GM23248 (cell line): ENCODE results near the gene HAND2. TPM values are rescaled to one million over a fixed set of nuclear protein-coding genes. Genes with fewer than 3 reads are reported as not detected.
A peak's percentile ranks its signal among the peaks of the same experiment; 100 is the strongest.

Experiments
- DNase-seq: peaks from one replicate; pipeline ENCODE4 v3.0.0-alpha.2; 2015
- H2AFZ ChIP-seq: fragments of 200-600 bp; sonication (generic); 2 replicates; pipeline ENCODE4 v1.6.1; 2016; ENCODE audit warnings: antibody characterized with exemption
- H3F3A ChIP-seq: fragments of 200-600 bp; sonication (generic); 2 replicates; pipeline ENCODE4 v1.6.1; 2016; ENCODE audit warnings: mild to moderate bottlenecking, antibody characterized with exemption, mixed run types; ENCODE audit not compliant: insufficient read depth
- H3K27ac ChIP-seq: fragments of 200-600 bp; sonication (generic); 2 replicates; pipeline ENCODE4 v1.5.1; 2016; ENCODE audit warnings: mild to moderate bottlenecking
- H3K27me3 ChIP-seq: fragments of 200-600 bp; sonication (generic); replicated peaks from 2 replicates; pipeline ENCODE4 v1.6.1; 2016; ENCODE audit warnings: mild to moderate bottlenecking; ENCODE audit not compliant: insufficient read depth
- H3K36me3 ChIP-seq: fragments of 200-600 bp; sonication (generic); 2 replicates; pipeline ENCODE4 v1.6.1; 2016; ENCODE audit warnings: low read depth, mild to moderate bottlenecking
- H3K4me1 ChIP-seq: fragments of 200-600 bp; sonication (generic); 2 replicates; pipeline ENCODE4 v1.6.1; 2016; ENCODE audit warnings: mild to moderate bottlenecking; ENCODE audit not compliant: insufficient read depth
- H3K4me2 ChIP-seq: fragments of 200-600 bp; sonication (generic); one replicate; pipeline ENCODE4 v1.6.1; 2016; ENCODE audit warnings: mild to moderate bottlenecking; ENCODE audit not compliant: unreplicated experiment
- H3K4me3 ChIP-seq: fragments of 200-600 bp; sonication (generic); 2 replicates; pipeline ENCODE4 v1.5.1; 2016; ENCODE audit warnings: mild to moderate bottlenecking
- H3K79me2 ChIP-seq: fragments of 200-600 bp; sonication (generic); 2 replicates; pipeline ENCODE4 v1.6.1; 2016; ENCODE audit warnings: mild to moderate bottlenecking; ENCODE audit not compliant: insufficient read depth
- H3K9ac ChIP-seq: fragments of 200-600 bp; sonication (generic); 2 replicates; pipeline ENCODE4 v1.6.1; 2016; ENCODE audit warnings: mild to moderate bottlenecking
- H3K9me2 ChIP-seq: fragments of 200-600 bp; sonication (generic); 2 replicates; pipeline ENCODE4 v1.6.1; 2016; ENCODE audit warnings: mixed run types, mild to moderate bottlenecking, moderate library complexity; ENCODE audit not compliant: insufficient read depth
- H3K9me3 ChIP-seq: fragments of 200-600 bp; sonication (generic); one replicate; pipeline ENCODE4 v1.6.1; 2017; ENCODE audit warnings: low read depth
- H4K20me1 ChIP-seq: fragments of 200-600 bp; sonication (generic); 2 replicates; pipeline ENCODE4 v1.6.0; 2016; ENCODE audit not compliant: insufficient read depth
- EZH2 ChIP-seq: fragments of 200-600 bp; sonication (generic); IDR thresholded peaks from 2 replicates; pipeline ENCODE4 v1.6.1; 2018; ENCODE audit warnings: antibody characterized with exemption, mild to moderate bottlenecking; ENCODE audit not compliant: insufficient read depth, poor library complexity, severe bottlenecking
- EZH2phosphoT487 ChIP-seq: fragments of 200-600 bp; sonication (generic); IDR thresholded peaks from 2 replicates; pipeline ENCODE4 v1.6.1; 2018; ENCODE audit warnings: antibody characterized with exemption, moderate library complexity, mild to moderate bottlenecking, low read depth; ENCODE audit not compliant: insufficient read depth
- WGBS, 2 experiments: methylation state at CpG; one replicate each; pipeline ENCODE4 v1.1.6; 2015 to 2017; ENCODE audit warnings: low lambda C conversion rate in 2 of 2, low coverage in 1 of 2; ENCODE audit errors: missing lambda C conversion rate in 2 of 2; 5-methylcytosine and 5-hydroxymethylcytosine counted together
- in situ Hi-C: fragments of 300-500 bp; cut with MboI; formaldehyde crosslinking; loops from 2 replicates; pipeline ENCODE4 v1.15.0; 2020
- polyA plus RNA-seq: library from polyadenylated mRNA; unstranded; fragments of >200 nt; fragmentation: Nextera tagmentation; extraction: Ambion mirVana; gene quantifications from 2 replicates; pipeline ENCODE4 v1.2.1, GENCODE V29; 2016
- total RNA-seq: library from RNA; depleted of rRNA; stranded (reverse); fragments of >200 nt; shearing (Covaris generic); gene quantifications from 2 replicates; pipeline ENCODE4 v1.2.3, GENCODE V29; 2014; rRNA removed

Gene HAND2
- total RNA-seq (11.2 and 13.4 TPM in 2 replicates), polyA plus RNA-seq (17.8 and 19.3 TPM in 2 replicates)

- peak within 1 kb of the TSS; percentile 97 for H3K4me3 ChIP-seq
- in situ Hi-C loops: loop anchor here (10.0 kb wide), 1 partner anchor 625 kb away; no protein-coding TSS in a partner anchor
- H3K4me2 ChIP-seq: peak within 1 kb of the TSS; percentile 100
- no peak for TF ChIP-seq EZH2
- no peak for TF ChIP-seq EZH2phosphoT487
- no peaks in the 10 kb centered on the region for H3K9me3 ChIP-seq
- H2AFZ ChIP-seq: peak within 1 kb of the TSS; percentile 81
- H3F3A ChIP-seq: 0 out of 2 replicates have a peak, but pooled peaks cover 11% of the 10 kb centered on the region
- H3K9me2 ChIP-seq: no peaks in the 10 kb centered on the region
- H3K36me3 ChIP-seq: no peaks in the 10 kb centered on the region
- peak within 1 kb of the TSS; percentile 100 for H3K27ac ChIP-seq
- peak; percentile 97 for DNase-seq
- peaks cover 96% of the 10 kb centered on the region for H3K79me2 ChIP-seq
- H3K4me1 ChIP-seq: peaks cover 13% of the 10 kb centered on the region
- H3K9ac ChIP-seq: peak within 1 kb of the TSS; percentile 98
- no peaks in the 10 kb centered on the region for H4K20me1 ChIP-seq
- 0 to 1% methylated on average over 76 to 81 of the region's 81 CpGs for whole genome bisulfite sequencing, 2 experiments
- H3K27me3 ChIP-seq: no peaks in the 10 kb centered on the region
These were observed at the start of gene HAND2 for GRCh38 chr4:173529477-173530325. Gene HAND2 (minus strand): TSS chr4:173530229. CDS start chr4:173529289, 940 bp downstream.

- H3K4me1 ChIP-seq: no peaks in the 10 kb centered on the region
- TF ChIP-seq EZH2phosphoT487 (no peak), EZH2 (no peak)
- WGBS, 2 experiments: 92 to 93% methylated on average over 7 of the region's 7 CpGs
- no peak overlapping the region for H3K27ac ChIP-seq
- H3K9me2 ChIP-seq: no peaks in the 10 kb centered on the region
- H2AFZ ChIP-seq: no peak overlapping the region
- no peaks in the 10 kb centered on the region for H3K79me2 ChIP-seq
- H3K9ac ChIP-seq: no peak overlapping the region
- no peak overlapping the region for H3K4me2 ChIP-seq
- no peaks in the 10 kb centered on the region for H3K36me3 ChIP-seq
- in situ Hi-C loops: no loop called here
- no peaks in the 10 kb centered on the region for H3F3A ChIP-seq
- H4K20me1 ChIP-seq: no peaks in the 10 kb centered on the region
- DNase-seq: no peak
- no peaks in the 10 kb centered on the region for H3K27me3 ChIP-seq
- no peak overlapping the region for H3K4me3 ChIP-seq
- no peaks in the 10 kb centered on the region for H3K9me3 ChIP-seq
These were observed 48.9 kb upstream of the HAND2 start for GRCh38 chr4:173578956-173579355.

GRCh38 chr4:173577963-173578362, 47.9 kb upstream of the HAND2 start:
- Histone ChIP-seq H3K9me3 (no peaks in the 10 kb centered on the region), H3K4me1 (no peaks in the 10 kb centered on the region), H3K27ac (no peak overlapping the region), H3K27me3 (no peaks in the 10 kb centered on the region), H3K9ac (no peak overlapping the region), H3K4me2 (no peak overlapping the region), H3K79me2 (no peaks in the 10 kb centered on the region), H3F3A (no peaks in the 10 kb centered on the region), H3K9me2 (no peaks in the 10 kb centered on the region), H3K4me3 (no peak overlapping the region), H3K36me3 (no peaks in the 10 kb centered on the region), H4K20me1 (no peaks in the 10 kb centered on the region), H2AFZ (no peak overlapping the region)
- 90 to 94% methylated on average over 5 of the region's 5 CpGs for WGBS, 2 experiments
- TF ChIP-seq EZH2: no peak
- TF ChIP-seq EZH2phosphoT487: no peak
- no peak for DNase-seq
- in situ Hi-C loops: no loop called here

GRCh38 chr4:173575482-173576152, 45.6 kb upstream of the HAND2 start:
- Histone ChIP-seq H3K36me3 (no peaks in the 10 kb centered on the region), H3K4me1 (no peaks in the 10 kb centered on the region), H3K4me2 (no peak overlapping the region), H3K4me3 (no peak overlapping the region), H3F3A (no peaks in the 10 kb centered on the region), H3K27ac (no peak overlapping the region), H2AFZ (no peak overlapping the region), H4K20me1 (no peaks in the 10 kb centered on the region), H3K9me3 (no peaks in the 10 kb centered on the region), H3K9ac (no peak overlapping the region), H3K79me2 (no peaks in the 10 kb centered on the region), H3K9me2 (no peaks in the 10 kb centered on the region), H3K27me3 (no peaks in the 10 kb centered on the region)
- TF ChIP-seq EZH2: no peak
- no peak for TF ChIP-seq EZH2phosphoT487
- in situ Hi-C loops: no loop called here
- WGBS, 2 experiments: 86 to 91% methylated on average over 5 of the region's 5 CpGs
- no peak for DNase-seq
